DMS153 treated with DMSO at 0.1 percent for 48 hours (cell line): Measurements from ENCODE around the gene MDN1.
"Not testable (repeated sequence)": the region's sequence is repeated elsewhere in the genome, so short reads cannot be mapped to it uniquely, and the experiment has no call there.

Source experiments
- DNase-seq: peaks from one replicate; lab custom pipeline; 2025; ENCODE audit not compliant: unreplicated experiment; lab: John Stamatoyannopoulos, UW

Gene MDN1

DNA sequence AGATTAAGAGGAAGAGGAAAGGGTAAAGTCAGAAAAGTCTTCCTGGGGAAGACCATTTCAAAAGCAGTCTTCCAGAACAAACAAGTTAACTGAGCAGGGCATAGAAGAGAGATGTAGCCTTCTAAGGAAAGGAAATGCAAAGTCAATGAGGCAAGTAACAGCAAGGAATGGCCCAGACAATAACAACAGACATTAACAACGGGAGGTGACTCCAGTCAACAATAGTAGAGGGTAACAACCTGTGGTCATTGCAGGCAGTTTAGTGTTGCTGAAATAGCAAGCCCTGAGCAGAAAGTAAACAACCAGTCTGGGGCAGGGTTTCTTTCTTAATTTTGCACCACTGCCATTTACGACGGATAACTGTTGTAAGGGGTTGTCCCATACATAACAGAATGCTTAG, 2.1 kb downstream of the MDN1 start:
- no peak for DNase-seq

GRCh38 chr6:89813422-89813821, 6.2 kb downstream of the MDN1 start:
- not testable (repeated sequence) for DNase-seq

GRCh38 chr6:89807581-89807980, 12.0 kb downstream of the MDN1 start:
- no peak for DNase-seq

- no peak for DNase-seq
These were observed 13.7 kb downstream of the MDN1 start for GRCh38 chr6:89805814-89806371.

DNA sequence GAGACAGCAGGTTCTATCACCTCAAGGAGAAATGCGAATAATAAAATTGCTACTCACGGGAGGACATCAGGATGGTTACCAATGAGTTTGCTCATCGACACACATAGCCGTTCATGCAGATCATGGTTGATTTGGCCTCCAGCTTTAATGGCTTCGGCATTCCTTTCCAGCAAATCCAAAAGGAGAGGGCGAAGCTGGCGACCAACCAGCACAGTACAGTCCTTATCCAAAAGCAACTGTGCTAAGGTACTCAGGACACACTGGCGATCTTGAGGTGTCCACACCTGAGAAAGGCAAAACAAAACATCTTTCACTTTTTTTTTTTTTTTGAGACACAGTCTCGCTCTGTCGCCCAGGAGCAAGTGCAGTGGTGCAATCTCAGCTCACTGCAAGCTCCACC, 16.3 kb downstream of the MDN1 start:
- DNase-seq, result no peak

- DNase-seq, result no peak
These were observed 19.8 kb downstream of the MDN1 start for GRCh38 chr6:89799756-89800155.

- DNase-seq, result no peak
These were observed 20.5 kb downstream of the MDN1 start for GRCh38 chr6:89799096-89799495.

GRCh38 chr6:89797317-89797716, 22.3 kb downstream of the MDN1 start:
- no peak for DNase-seq

DNA sequence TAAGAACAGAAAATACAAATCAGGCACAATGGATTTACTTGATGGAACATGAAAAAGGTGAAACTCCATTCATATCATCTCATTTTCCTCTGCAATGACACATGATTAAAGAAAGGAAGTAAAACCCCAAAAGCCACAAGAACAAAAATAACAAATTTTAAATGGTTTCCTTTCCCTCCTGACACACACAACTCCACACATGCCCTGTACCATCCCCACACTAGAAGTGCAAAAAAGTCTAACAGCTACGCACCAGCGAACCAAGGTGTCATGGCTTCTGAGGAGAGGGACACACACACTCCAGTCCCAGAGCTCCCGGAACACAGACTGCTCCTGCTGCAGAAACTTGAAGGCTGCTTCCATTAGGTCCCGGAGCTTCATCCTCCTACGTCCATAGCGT, 25.3 kb downstream of the MDN1 start:
- DNase-seq, result no peak

DNA sequence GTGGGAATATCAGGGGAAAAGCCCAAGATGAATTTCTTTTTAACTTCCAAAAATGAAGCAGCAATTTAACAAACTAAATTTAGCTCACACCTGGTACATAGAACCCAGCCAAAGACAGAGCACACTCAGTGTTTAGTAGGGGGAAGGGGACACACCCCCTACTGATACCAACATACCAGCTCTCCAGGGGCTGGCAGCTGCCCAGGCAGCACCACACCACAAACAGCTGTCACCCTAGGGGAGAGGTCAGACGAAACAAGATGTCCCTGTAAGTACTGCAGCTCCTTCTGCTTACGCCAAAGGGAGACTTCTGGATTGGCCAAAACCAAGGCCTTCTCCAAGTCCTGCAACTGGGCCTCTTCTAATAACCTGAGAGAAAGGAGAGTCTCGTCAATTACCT, 26.0 kb downstream of the MDN1 start:
- no peak for DNase-seq

DNA sequence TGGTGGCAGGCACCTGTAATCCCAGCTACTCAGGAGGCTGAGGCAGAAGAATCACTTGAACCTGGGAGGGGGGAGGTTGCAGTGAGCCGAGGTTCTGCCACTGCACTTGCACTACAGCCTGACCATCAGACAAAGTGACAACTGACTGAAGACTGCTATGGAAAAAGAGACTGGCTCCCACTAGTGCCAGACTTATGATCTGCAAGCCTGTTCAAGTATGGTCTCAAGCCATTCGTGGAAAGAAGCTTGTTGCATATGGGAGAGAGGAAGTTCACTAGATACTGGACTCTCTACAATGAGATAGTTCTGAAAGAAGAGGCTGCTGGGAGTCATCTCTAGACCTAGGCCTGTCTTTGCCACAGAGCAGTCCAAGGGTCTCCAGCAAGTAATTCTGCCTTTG, 26.7 kb downstream of the MDN1 start:
- DNase-seq, result peak; percentile 7

DNA sequence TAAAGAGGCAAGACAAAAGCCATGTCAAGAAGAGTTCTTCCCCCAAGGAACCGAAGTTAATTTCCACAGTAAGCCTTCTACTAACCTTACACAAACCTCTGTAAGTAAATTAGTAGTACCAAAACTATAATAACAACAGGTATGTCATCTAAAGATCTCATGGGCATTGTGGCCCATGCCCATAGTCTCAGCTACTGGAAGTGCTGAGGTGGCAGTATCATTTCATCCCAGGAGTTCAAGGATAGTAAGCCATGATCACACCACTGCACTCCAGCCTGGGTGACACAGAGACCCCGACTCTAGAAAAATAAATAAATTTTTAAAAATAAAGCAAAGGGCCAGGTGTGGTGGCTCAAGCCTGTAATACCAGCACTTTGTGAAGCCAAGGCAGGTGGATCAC, 29.2 kb downstream of the MDN1 start:
- DNase-seq, result no peak

- no peak for DNase-seq
These were observed 29.6 kb downstream of the MDN1 start for GRCh38 chr6:89789980-89790379.

GRCh38 chr6:89787660-89788328, 31.8 kb downstream of the MDN1 start:
- DNase-seq, result no peak

GRCh38 chr6:89786970-89787369, 32.6 kb downstream of the MDN1 start:
- DNase-seq, result no peak

DNA sequence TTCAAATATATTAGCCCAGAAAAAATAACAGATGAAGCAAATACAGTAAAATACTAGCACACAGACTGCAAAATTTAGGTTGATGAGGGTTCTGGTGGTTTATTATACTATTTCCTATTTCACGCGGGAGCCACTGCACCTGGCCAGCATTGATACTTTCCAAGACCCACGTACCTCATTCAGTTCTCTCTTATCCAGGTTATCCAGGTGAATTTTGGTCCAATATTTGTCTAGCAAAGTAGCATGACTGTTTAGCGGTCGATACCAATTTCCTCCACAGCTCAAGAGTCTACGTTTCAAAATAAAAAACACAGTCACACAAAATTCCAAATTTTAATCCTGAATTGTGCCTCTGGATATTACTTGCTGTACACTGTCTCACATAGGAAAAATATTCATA, 34.8 kb downstream of the MDN1 start:
- DNase-seq, result no peak

DNA sequence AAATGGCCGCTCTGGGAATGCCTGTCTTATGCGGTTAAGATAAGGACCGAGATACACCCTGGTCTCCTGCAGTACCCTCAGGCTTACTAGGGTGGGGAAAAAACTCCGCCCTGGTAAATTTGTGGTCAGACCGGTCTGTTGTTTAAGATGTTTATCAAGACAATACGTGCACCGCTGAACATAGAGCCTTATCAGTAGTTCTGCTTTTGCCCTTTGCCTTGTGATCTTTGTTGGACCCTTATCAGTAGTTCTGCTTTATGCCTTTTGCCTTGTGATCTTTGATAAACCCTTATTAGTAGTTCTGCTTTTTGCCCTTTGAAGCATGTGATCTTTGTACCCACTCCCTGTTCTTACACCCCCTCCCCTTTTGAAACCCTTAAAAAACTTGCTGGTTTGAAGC, 36.3 kb downstream of the MDN1 start:
- DNase-seq, result not testable (repeated sequence)

DNA sequence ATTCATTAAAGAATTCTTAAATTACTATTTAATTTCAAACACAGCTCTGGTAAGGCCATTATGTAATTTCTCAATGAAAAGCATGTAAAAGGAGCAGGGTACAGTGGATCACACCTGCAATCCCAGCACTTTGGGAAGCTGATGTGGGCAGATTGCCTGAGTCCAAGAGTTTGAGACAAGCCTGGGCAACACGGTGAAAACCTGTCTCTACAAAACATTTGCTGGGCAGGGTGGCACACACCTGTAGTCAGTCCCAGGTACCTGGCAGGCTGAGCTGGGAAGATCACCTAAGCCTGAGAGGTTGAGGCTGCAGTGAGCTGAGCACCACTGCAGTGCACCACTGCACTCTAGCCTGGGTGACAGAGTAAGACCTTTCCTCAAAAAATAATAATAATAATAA, 37.4 kb downstream of the MDN1 start:
- DNase-seq, result no peak

GRCh38 chr6:89781070-89782034, 38.2 kb downstream of the MDN1 start:
- DNase-seq, result no peak

DNA sequence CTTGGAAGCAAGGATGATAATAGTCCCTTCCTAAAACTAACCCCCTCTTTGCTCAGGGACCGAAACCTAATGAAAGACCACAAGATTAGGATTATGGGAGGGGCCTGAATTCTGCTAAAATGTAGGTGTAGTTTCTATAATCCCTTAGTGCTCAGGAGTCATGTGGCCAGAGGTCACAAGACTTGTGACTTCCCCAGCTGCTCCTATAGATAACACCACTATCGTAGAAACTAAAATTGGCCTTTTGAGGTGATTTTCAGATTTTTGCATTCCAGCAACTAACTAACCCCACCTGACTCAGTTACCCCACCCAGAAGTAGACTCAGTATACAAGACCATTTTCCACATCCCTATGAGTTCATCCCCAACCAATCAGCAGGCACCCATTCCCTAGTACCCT, 42.1 kb downstream of the MDN1 start:
- no peak for DNase-seq

DNA sequence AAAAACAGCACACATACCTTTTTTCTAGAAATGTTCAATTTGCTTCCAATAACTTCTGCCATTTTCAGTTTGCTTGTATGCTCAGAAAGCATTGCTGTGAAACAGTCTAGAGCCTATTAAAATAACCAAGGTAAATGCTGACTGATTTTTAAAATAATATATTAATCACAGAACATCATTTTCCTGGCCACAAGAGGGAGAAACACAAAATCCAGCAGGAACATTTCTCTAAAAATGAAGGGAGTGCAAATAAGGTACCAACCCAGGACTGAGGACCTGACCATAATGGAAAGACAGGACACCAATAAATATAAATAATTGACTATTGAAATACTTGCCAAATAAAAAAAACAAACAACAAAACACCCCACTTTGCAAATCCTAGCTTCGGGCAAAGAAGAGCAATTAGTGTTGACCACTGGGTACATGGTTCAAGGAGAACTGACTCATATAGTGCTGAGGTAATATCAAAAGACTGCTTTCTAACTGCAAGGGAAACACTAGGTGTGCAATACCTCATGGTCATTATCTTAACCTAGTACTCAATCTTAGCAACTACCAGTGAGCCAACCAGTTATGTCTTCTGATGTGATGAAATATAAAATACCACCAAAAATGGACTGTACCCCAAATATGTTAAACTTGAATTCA, 42.9 kb downstream of the MDN1 start:
- no peak for DNase-seq

GRCh38 chr6:89775150-89775549, 44.4 kb downstream of the MDN1 start:
- no peak for DNase-seq
